Stomach smooth muscle (tissue), 2 donors: Measurements from ENCODE around the gene KLK8.
A peak's percentile ranks its signal among the peaks of the same experiment; 100 is the strongest.

Experiments
- H3K27ac ChIP-seq: one replicate; pipeline ENCODE4 v1.7.0; 2013; ENCODE audit warnings: mild to moderate bottlenecking, low read length, inconsistent platforms
- H3K27me3 ChIP-seq, 2 donors: one replicate each; pipeline ENCODE4 v1.7.0; 2013; ENCODE audit warnings: low read length in 2 of 2; ENCODE audit not compliant: insufficient read depth in 2 of 2, control insufficient read depth in 1 of 2
- H3K36me3 ChIP-seq, 2 donors: one replicate each; pipeline ENCODE4 v1.7.0; 2013; ENCODE audit warnings: low read length in 2 of 2; ENCODE audit not compliant: control insufficient read depth in 2 of 2, insufficient read depth in 2 of 2
- H3K4me1 ChIP-seq: one replicate; pipeline ENCODE4 v1.7.0; 2013; ENCODE audit warnings: low read length; ENCODE audit not compliant: control insufficient read depth, insufficient read depth
- H3K4me3 ChIP-seq, 2 donors: one replicate each; pipeline ENCODE4 v1.7.0; 2013; ENCODE audit warnings: low read length in 2 of 2
- H3K9ac ChIP-seq, 2 donors: one replicate each; pipeline ENCODE4 v1.7.0; 2013; ENCODE audit warnings: low read length in 2 of 2, mild to moderate bottlenecking in 1 of 2
- H3K9me3 ChIP-seq, 2 donors: one replicate each; pipeline ENCODE4 v1.7.0; 2013; ENCODE audit warnings: low read length in 2 of 2; ENCODE audit not compliant: control insufficient read depth in 2 of 2
- donor health status: healthy.
- donor health status: Pancreatic carcinoma.

Gene KLK8

GRCh38 chr19:51027873-51028272, 26.5 kb upstream of the KLK8 start:
- no peaks in the 10 kb centered on the region for H3K36me3 ChIP-seq
- no peak overlapping the region for H3K27ac ChIP-seq
- H3K9ac ChIP-seq = no peak overlapping the region
- no peaks in the 10 kb centered on the region for H3K4me1 ChIP-seq
- H3K27me3 ChIP-seq = peaks cover 17 to 18% of the 10 kb centered on the region in 2 donors
- H3K4me3 ChIP-seq = no peak overlapping the region
- H3K9me3 ChIP-seq = peaks cover 0 to 3% of the 10 kb centered on the region in 2 donors

- Histone ChIP-seq H3K9me3 (peaks cover 0 to 3% of the 10 kb centered on the region in 2 donors), H3K4me1 (no peaks in the 10 kb centered on the region), H3K9ac (no peak overlapping the region), H3K4me3 (no peak overlapping the region), H3K27me3 (peaks cover 18 to 21% of the 10 kb centered on the region in 2 donors), H3K27ac (no peak overlapping the region), H3K36me3 (no peaks in the 10 kb centered on the region)
Measured at GRCh38 chr19:51027126-51027806, 25.9 kb upstream of the KLK8 start.

GRCh38 chr19:51026554-51026831, 25.1 kb upstream of the KLK8 start, which contains the start of gene KLK11:
TSS of gene KLK11 (minus strand) at chr19:51026616. CDS start at chr19:51025631, 985 bp downstream.
- Histone ChIP-seq H3K27me3 (peaks cover 18 to 23% of the 10 kb centered on the region in 2 donors), H3K27ac (no peak within 1 kb of the TSS), H3K4me3 (no peak within 1 kb of the TSS)

GRCh38 chr19:51025809-51026553, 24.6 kb upstream of the KLK8 start:
- no peak overlapping the region for H3K27ac ChIP-seq
- H3K9ac ChIP-seq = no peak overlapping the region
- H3K9me3 ChIP-seq = peaks cover 0 to 3% of the 10 kb centered on the region in 2 donors
- no peaks in the 10 kb centered on the region for H3K4me1 ChIP-seq
- H3K36me3 ChIP-seq = no peaks in the 10 kb centered on the region
- peaks cover 18 to 23% of the 10 kb centered on the region in 2 donors for H3K27me3 ChIP-seq
- no peak overlapping the region for H3K4me3 ChIP-seq

More at GRCh38 chr19:51026554-51026831, 25.1 kb upstream of the KLK8 start, which contains the start of gene KLK11:
- Histone ChIP-seq H3K9ac (no peak within 1 kb of the TSS), H3K4me1 (no peaks in the 10 kb centered on the region), H3K9me3 (peaks cover 0 to 3% of the 10 kb centered on the region in 2 donors), H3K36me3 (no peaks in the 10 kb centered on the region)

GRCh38 chr19:51025401-51025800, 24.0 kb upstream of the KLK8 start:
- Histone ChIP-seq H3K4me3 (no peak overlapping the region), H3K36me3 (no peaks in the 10 kb centered on the region), H3K9me3 (peaks cover 0 to 3% of the 10 kb centered on the region in 2 donors), H3K27ac (no peak overlapping the region), H3K27me3 (peaks cover 18 to 19% of the 10 kb centered on the region in 2 donors), H3K9ac (no peak overlapping the region), H3K4me1 (no peaks in the 10 kb centered on the region)

GRCh38 chr19:51024924-51025323, 23.5 kb upstream of the KLK8 start:
- Histone ChIP-seq H3K27me3 (peaks cover 19% of the 10 kb centered on the region in 2 donors), H3K36me3 (no peaks in the 10 kb centered on the region), H3K9ac (no peak overlapping the region), H3K27ac (no peak overlapping the region), H3K4me1 (no peaks in the 10 kb centered on the region), H3K9me3 (peaks cover 0 to 3% of the 10 kb centered on the region in 2 donors), H3K4me3 (no peak overlapping the region)

- H3K9me3 ChIP-seq = no peaks in the 10 kb centered on the region
- no peaks in the 10 kb centered on the region for H3K36me3 ChIP-seq
- H3K9ac ChIP-seq = no peak overlapping the region
- peaks cover 3% of the 10 kb centered on the region for H3K4me1 ChIP-seq
- H3K27ac ChIP-seq = no peak overlapping the region
- H3K27me3 ChIP-seq = peaks cover 19 to 28% of the 10 kb centered on the region in 2 donors
- no peak overlapping the region for H3K4me3 ChIP-seq
Measured at GRCh38 chr19:51023946-51024345, 22.5 kb upstream of the KLK8 start.

GRCh38 chr19:51022526-51022925, 21.1 kb upstream of the KLK8 start:
- no peaks in the 10 kb centered on the region for H3K36me3 ChIP-seq
- peaks cover 21 to 32% of the 10 kb centered on the region in 2 donors for H3K27me3 ChIP-seq
- no peak overlapping the region for H3K27ac ChIP-seq
- H3K9ac ChIP-seq = no peak overlapping the region
- no peaks in the 10 kb centered on the region for H3K9me3 ChIP-seq
- peaks cover 3% of the 10 kb centered on the region for H3K4me1 ChIP-seq
- H3K4me3 ChIP-seq = no peak overlapping the region

GRCh38 chr19:51020988-51021651, 19.7 kb upstream of the KLK8 start:
- Histone ChIP-seq H3K4me1 (peaks cover 3% of the 10 kb centered on the region), H3K9me3 (no peaks in the 10 kb centered on the region), H3K9ac (no peak overlapping the region), H3K27me3 (peaks cover 30 to 41% of the 10 kb centered on the region in 2 donors), H3K4me3 (no peak overlapping the region), H3K36me3 (no peaks in the 10 kb centered on the region), H3K27ac (no peak overlapping the region)

- Histone ChIP-seq H3K4me3 (peak within 1 kb of the TSS in 1 of 2 donors; percentile 22), H3K27ac (no peak within 1 kb of the TSS), H3K9ac (no peak within 1 kb of the TSS), H3K27me3 (peaks cover 39 to 45% of the 10 kb centered on the region in 2 donors), H3K4me1 (peaks cover 3% of the 10 kb centered on the region), H3K36me3 (no peaks in the 10 kb centered on the region), H3K9me3 (no peaks in the 10 kb centered on the region)
Measured at GRCh38 chr19:51019544-51019925, 18.1 kb upstream of the KLK8 start, which contains the start of gene KLK10. TSS of gene KLK10 (minus strand) at chr19:51019709. CDS start at chr19:51019130, 579 bp downstream.
